Measurements from ENCODE around the gene KBTBD3. TPM values are rescaled to one million over a fixed set of nuclear protein-coding genes. Genes with fewer than 3 reads are reported as not detected.

KBTBD3 gene
- polyA plus RNA-seq, 2 of the 4 experiments (the other 2 are of a cell fraction): 3.7 to 6.9 TPM

DNA sequence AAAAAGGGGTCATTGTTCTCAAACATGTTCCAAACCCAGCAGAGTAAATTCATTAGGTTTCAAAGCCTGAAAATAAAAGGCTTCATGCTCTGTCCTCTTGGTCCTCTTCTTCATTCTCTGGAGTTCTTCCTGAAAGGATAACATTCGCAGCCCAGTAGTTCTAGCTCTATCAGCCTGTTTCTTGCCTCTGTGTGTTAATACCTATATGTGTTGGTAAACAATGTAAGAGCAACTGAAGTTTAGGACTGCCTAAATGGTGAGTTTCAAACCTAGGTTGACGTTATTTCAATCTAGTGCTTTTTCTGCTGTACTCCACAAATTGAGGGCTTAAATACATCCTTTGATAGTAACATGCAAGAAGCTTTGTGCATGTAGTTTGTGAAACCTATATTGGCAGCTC is 9.7 kb upstream of the KBTBD3 start:
- no peak for ATAC-seq
- POLR2A ChIA-PET: interaction anchor here (2.7 kb wide), 1 partner anchor 10 kb away, joined by 7 read pairs; the partner anchor contains the start of genes AASDHPPT and KBTBD3
- no peak overlapping the region for H3K27ac ChIP-seq
- FAIRE-seq: no peak
- no peak for TF ChIP-seq ESRRA (IDR thresholded peaks at IDR 0.05; ENCODE audit: borderline replicate concordance, low read length)
- no peak for TF ChIP-seq NPAS2 (CRISPR knock-in tag; IDR thresholded peaks at IDR 0.05; ENCODE audit: borderline replicate concordance)
- no peak for TF ChIP-seq RCOR1 (IDR thresholded peaks at IDR 0.05; ENCODE audit: low read depth, low read length)
- TF ChIP-seq ZNF302 (CRISPR knock-in tag; IDR thresholded peaks at IDR 0.05): no peak
- TF ChIP-seq EP300 (IDR thresholded peaks at IDR 0.05): no peak
- no peak for TF ChIP-seq PBX3 (IDR thresholded peaks at IDR 0.05)
- TF ChIP-seq, protein P1, sequence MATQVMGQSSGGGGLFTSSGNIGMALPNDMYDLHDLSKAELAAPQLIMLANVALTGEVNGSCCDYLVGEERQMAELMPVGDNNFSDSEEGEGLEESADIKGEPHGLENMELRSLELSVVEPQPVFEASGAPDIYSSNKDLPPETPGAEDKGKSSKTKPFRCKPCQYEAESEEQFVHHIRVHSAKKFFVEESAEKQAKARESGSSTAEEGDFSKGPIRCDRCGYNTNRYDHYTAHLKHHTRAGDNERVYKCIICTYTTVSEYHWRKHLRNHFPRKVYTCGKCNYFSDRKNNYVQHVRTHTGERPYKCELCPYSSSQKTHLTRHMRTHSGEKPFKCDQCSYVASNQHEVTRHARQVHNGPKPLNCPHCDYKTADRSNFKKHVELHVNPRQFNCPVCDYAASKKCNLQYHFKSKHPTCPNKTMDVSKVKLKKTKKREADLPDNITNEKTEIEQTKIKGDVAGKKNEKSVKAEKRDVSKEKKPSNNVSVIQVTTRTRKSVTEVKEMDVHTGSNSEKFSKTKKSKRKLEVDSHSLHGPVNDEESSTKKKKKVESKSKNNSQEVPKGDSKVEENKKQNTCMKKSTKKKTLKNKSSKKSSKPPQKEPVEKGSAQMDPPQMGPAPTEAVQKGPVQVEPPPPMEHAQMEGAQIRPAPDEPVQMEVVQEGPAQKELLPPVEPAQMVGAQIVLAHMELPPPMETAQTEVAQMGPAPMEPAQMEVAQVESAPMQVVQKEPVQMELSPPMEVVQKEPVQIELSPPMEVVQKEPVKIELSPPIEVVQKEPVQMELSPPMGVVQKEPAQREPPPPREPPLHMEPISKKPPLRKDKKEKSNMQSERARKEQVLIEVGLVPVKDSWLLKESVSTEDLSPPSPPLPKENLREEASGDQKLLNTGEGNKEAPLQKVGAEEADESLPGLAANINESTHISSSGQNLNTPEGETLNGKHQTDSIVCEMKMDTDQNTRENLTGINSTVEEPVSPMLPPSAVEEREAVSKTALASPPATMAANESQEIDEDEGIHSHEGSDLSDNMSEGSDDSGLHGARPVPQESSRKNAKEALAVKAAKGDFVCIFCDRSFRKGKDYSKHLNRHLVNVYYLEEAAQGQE (IDR thresholded peaks at IDR 0.05): no peak
- TF ChIP-seq CBX8 (IDR thresholded peaks at IDR 0.05): no peak
- no peak for TF ChIP-seq ZSCAN20 (CRISPR knock-in tag; IDR thresholded peaks at IDR 0.05)
- TF ChIP-seq TP53 (CRISPR knock-in tag; IDR thresholded peaks at IDR 0.05): no peak
- TF ChIP-seq JUN (IDR thresholded peaks at IDR 0.05): no peak
- no peak for TF ChIP-seq TFCP2L1 (CRISPR knock-in tag; IDR thresholded peaks at IDR 0.05)
- no peak for TF ChIP-seq SREBF2 (IDR thresholded peaks at IDR 0.05)
- TF ChIP-seq NFE2L2 (conservative IDR thresholded peaks at IDR 0.05; ENCODE audit: low read length): no peak
- no peak for TF ChIP-seq MYC (IDR thresholded peaks at IDR 0.05; ENCODE audit: borderline replicate concordance, low read length)
- no peak for TF ChIP-seq EHMT2 (IDR thresholded peaks at IDR 0.05; ENCODE audit: low read depth)
- peaks cover 40% of the 10 kb centered on the region for H3K4me1 ChIP-seq
- 65% methylated on average over 2 of the region's 2 CpGs for WGBS (ENCODE audit: missing lambda C conversion rate)
- DNase-seq (ENCODE audit: low read depth in 1 of 2, low spot score in 1 of 2): no peak
- no peak overlapping the region for H3K4me2 ChIP-seq
- H3K4me3 ChIP-seq: no peak overlapping the region
- no peaks in the 10 kb centered on the region for H3K9me3 ChIP-seq
- CTCF ChIA-PET: interaction anchor here (1.0 kb wide), 1 partner anchor 1455 kb away, joined by 3 read pairs; no protein-coding TSS in a partner anchor

DNA sequence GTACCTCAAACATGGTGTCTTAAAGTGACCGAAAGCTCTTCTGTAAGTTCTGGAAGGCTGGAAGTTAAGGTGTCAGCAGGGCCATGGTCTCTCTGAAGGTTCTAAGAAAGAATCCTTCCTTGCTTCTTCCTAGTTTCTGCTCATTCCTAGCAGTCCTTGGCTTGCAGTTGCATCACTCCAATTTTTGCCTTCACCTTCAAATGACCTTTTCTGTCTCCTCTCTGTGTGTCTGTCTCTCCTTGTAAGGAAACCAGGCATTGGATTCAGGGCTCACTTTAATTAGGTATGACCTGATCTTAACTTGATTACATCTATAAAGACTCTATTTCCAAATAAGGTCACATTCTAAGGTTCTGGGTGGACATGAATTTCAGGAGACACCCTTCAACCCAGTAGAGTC is 9.0 kb upstream of the KBTBD3 start:
- ChIA-PET POLR2A (interaction anchor here (2.7 kb wide), 1 partner anchor 9 kb away, joined by 7 read pairs; the partner anchor contains the start of genes AASDHPPT and KBTBD3), CTCF (interaction anchor here (0.6 kb wide), 1 partner anchor 92 kb away, joined by 4 read pairs; no protein-coding TSS in a partner anchor)
- Histone ChIP-seq H3K4me1 (peaks cover 38% of the 10 kb centered on the region), H3K9me3 (no peaks in the 10 kb centered on the region), H3K4me3 (no peak overlapping the region), H3K4me2 (no peak overlapping the region), H3K27ac (no peak overlapping the region)
- WGBS (ENCODE audit: missing lambda C conversion rate): 89% methylated on average over 1 of the region's 1 CpG
- TF ChIP-seq SMC3 (IDR thresholded peaks at IDR 0.05) (no peak), EP300 (IDR thresholded peaks at IDR 0.05) (no peak), CEBPB (IDR thresholded peaks at IDR 0.05) (no peak), BHLHE40 (IDR thresholded peaks at IDR 0.05; ENCODE audit: low read depth, low read length) (no peak), POLR2A (IDR thresholded peaks at IDR 0.05; ENCODE audit: low read length) (no peak), MYC (IDR thresholded peaks at IDR 0.05; ENCODE audit: borderline replicate concordance, low read length) (no peak), HMGXB4 (CRISPR knock-in tag; IDR thresholded peaks at IDR 0.05; ENCODE audit: borderline replicate concordance) (no peak), HOXB13 (CRISPR knock-in tag; IDR thresholded peaks at IDR 0.05; ENCODE audit: low read depth) (no peak), HOXA7 (CRISPR knock-in tag; IDR thresholded peaks at IDR 0.05) (no peak), ZNF302 (CRISPR knock-in tag; IDR thresholded peaks at IDR 0.05) (no peak), TFCP2L1 (CRISPR knock-in tag; IDR thresholded peaks at IDR 0.05) (no peak), FOSL2 (IDR thresholded peaks at IDR 0.05) (no peak), FOSL2 (CRISPR knock-in tag; IDR thresholded peaks at IDR 0.05) (no peak), HEYL (CRISPR knock-in tag; IDR thresholded peaks at IDR 0.05) (no peak), HDAC2 (IDR thresholded peaks at IDR 0.05) (no peak), ELK1 (IDR thresholded peaks at IDR 0.05; ENCODE audit: low read depth, low read length) (no peak)
- TF ChIP-seq, protein P2, sequence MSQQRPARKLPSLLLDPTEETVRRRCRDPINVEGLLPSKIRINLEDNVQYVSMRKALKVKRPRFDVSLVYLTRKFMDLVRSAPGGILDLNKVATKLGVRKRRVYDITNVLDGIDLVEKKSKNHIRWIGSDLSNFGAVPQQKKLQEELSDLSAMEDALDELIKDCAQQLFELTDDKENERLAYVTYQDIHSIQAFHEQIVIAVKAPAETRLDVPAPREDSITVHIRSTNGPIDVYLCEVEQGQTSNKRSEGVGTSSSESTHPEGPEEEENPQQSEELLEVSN (IDR thresholded peaks at IDR 0.05; ENCODE audit: borderline replicate concordance, low read depth): no peak
- DNase-seq (ENCODE audit: low read depth in 1 of 2, low spot score in 1 of 2) (no peak), ATAC-seq (no peak), FAIRE-seq (no peak)

All from A549 (cell line).